Mammary epithelial cell (primary cell): Measurements from ENCODE around the gene KRTAP5-1.

Experiments
- EZH2 ChIP-seq: IDR thresholded peaks from 2 replicates; pipeline ENCODE4 v1.6.1; 2012; ENCODE audit warnings: low read length, inconsistent platforms, borderline replicate concordance
- TF ChIP-seq, protein P1 (sequence below), 2 donors: IDR thresholded peaks in 1 of 2; conservative IDR thresholded peaks in 1 of 2; 2 replicates each; pipeline ENCODE4 v1.5.1; 2011 to 2012; ENCODE audit warnings: inconsistent platforms in 2 of 2, low read length in 2 of 2, mild to moderate bottlenecking in 2 of 2, control low read depth in 1 of 2, low read depth in 1 of 2; ENCODE audit not compliant: insufficient read depth in 1 of 2; ENCODE audit errors: extremely low read depth in 1 of 2

GRCh38 chr11:1597331-1597993 is 12.4 kb upstream of the KRTAP5-1 start:
- TF ChIP-seq, protein P1, sequence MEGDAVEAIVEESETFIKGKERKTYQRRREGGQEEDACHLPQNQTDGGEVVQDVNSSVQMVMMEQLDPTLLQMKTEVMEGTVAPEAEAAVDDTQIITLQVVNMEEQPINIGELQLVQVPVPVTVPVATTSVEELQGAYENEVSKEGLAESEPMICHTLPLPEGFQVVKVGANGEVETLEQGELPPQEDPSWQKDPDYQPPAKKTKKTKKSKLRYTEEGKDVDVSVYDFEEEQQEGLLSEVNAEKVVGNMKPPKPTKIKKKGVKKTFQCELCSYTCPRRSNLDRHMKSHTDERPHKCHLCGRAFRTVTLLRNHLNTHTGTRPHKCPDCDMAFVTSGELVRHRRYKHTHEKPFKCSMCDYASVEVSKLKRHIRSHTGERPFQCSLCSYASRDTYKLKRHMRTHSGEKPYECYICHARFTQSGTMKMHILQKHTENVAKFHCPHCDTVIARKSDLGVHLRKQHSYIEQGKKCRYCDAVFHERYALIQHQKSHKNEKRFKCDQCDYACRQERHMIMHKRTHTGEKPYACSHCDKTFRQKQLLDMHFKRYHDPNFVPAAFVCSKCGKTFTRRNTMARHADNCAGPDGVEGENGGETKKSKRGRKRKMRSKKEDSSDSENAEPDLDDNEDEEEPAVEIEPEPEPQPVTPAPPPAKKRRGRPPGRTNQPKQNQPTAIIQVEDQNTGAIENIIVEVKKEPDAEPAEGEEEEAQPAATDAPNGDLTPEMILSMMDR (conservative IDR thresholded peaks at IDR 0.05 in 1 of 2, IDR thresholded peaks at IDR 0.05 in 1 of 2; ENCODE audit: extremely low read depth in 1 of 2, insufficient read depth in 1 of 2, low read depth in 1 of 2, low read length in 2 of 2): no peak
- TF ChIP-seq EZH2: no peak
